Mononuclear cell (primary cell): Measurements from ENCODE around the gene MAP7. TPM values are rescaled to one million over a fixed set of nuclear protein-coding genes. Genes with fewer than 3 reads are reported as not detected.
"Not testable (repeated sequence)": the region's sequence is repeated elsewhere in the genome, so short reads cannot be mapped to it uniquely, and the experiment has no call there.

ENCODE experiments used
- H3K27me3 ChIP-seq: 2 replicates; pipeline ENCODE4 v1.6.0; 2011; ENCODE audit warnings: low read length, control low read depth; ENCODE audit not compliant: insufficient read depth
- H3K4me1 ChIP-seq: 2 replicates; pipeline ENCODE4 v1.5.1; 2011; ENCODE audit warnings: mild to moderate bottlenecking, low read length, control low read depth; ENCODE audit not compliant: insufficient read depth
- H3K4me3 ChIP-seq: 2 replicates; pipeline ENCODE4 v1.5.1; 2011; ENCODE audit warnings: mild to moderate bottlenecking, low read length, moderate library complexity
- H3K9me3 ChIP-seq: 2 replicates; pipeline ENCODE4 v1.5.1; 2011; ENCODE audit warnings: low read depth, mild to moderate bottlenecking, control low read depth, low read length
- total RNA-seq: library from RNA; depleted of rRNA; stranded (reverse); fragments of >200 nt; gene quantifications from one replicate; pipeline ENCODE4 v1.2.3, GENCODE V29; 2012

The MAP7 gene
- total RNA-seq, 1 donor, result 0.31 TPM

- Histone ChIP-seq H3K9me3 (no peaks in the 10 kb centered on the region), H3K27me3 (no peaks in the 10 kb centered on the region), H3K4me1 (no peaks in the 10 kb centered on the region)
Measured at GRCh38 chr6:136511397-136511796, 38.8 kb downstream of the MAP7 start.

GRCh38 chr6:136510782-136511181 is 39.4 kb downstream of the MAP7 start:
- Histone ChIP-seq H3K9me3 (no peaks in the 10 kb centered on the region), H3K4me3 (no peak overlapping the region), H3K4me1 (no peaks in the 10 kb centered on the region), H3K27me3 (no peaks in the 10 kb centered on the region)

More at GRCh38 chr6:136511397-136511796, 38.8 kb downstream of the MAP7 start:
- no peak overlapping the region for H3K4me3 ChIP-seq

DNA sequence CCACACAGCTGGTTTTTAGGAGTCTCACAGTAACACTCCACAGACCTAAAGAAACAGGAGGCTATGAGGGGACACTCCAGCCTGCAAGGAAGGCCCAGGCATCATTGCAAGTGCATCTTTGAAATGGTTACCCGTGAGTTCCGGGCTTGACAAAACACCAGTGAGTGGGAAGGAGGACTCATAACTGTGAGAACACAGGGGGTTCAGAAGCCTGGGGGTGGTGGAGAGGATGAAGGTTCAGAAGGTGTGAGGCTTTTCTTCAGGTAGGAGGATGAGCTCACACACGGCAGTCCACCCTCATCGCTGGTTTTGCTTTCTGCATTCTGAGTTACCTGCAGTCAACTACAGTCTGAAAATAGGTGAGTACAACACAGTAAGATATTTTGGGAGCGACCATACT is 39.9 kb downstream of the MAP7 start:
- H3K9me3 ChIP-seq, result no peaks in the 10 kb centered on the region
- no peaks in the 10 kb centered on the region for H3K27me3 ChIP-seq
- no peaks in the 10 kb centered on the region for H3K4me1 ChIP-seq
- no peak overlapping the region for H3K4me3 ChIP-seq

- no peaks in the 10 kb centered on the region for H3K27me3 ChIP-seq
- H3K9me3 ChIP-seq, result no peaks in the 10 kb centered on the region
- H3K4me3 ChIP-seq, result no peak overlapping the region
- H3K4me1 ChIP-seq, result no peaks in the 10 kb centered on the region
Measured at GRCh38 chr6:136508725-136509392, 41.4 kb downstream of the MAP7 start.

DNA sequence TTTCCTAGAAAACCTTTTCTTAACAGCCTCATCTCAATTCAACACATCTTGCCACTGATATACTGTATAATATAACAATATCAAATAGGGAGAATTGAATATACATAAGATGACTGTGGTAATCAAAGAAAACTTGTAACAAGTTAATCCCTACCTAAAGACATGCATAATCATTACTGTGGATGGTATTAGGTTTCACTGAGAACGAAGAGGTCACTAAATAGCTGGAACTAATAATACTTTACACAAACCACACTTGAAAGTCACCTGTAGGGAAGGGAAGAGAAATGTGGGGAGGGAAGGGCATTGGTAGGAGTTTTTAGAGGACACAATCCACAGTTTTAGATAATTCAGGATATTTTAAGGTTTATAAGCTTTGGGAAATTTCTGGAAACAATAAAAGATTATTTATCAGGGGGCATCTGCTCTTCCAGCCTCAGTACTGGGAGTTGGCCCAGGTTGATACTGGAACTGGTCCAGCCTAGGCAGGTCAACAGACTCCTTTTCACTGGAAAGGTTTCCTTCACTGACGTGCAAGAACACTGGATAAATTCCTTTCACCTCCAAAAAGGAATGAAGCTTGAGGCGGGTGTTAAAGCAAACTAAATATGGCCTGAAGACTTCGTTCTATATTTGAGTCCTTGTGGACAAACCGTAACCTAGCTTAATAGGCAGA is 44.0 kb downstream of the MAP7 start:
- H3K4me3 ChIP-seq, result no peak overlapping the region
- peaks cover 5% of the 10 kb centered on the region for H3K4me1 ChIP-seq
- no peaks in the 10 kb centered on the region for H3K27me3 ChIP-seq
- no peaks in the 10 kb centered on the region for H3K9me3 ChIP-seq

DNA sequence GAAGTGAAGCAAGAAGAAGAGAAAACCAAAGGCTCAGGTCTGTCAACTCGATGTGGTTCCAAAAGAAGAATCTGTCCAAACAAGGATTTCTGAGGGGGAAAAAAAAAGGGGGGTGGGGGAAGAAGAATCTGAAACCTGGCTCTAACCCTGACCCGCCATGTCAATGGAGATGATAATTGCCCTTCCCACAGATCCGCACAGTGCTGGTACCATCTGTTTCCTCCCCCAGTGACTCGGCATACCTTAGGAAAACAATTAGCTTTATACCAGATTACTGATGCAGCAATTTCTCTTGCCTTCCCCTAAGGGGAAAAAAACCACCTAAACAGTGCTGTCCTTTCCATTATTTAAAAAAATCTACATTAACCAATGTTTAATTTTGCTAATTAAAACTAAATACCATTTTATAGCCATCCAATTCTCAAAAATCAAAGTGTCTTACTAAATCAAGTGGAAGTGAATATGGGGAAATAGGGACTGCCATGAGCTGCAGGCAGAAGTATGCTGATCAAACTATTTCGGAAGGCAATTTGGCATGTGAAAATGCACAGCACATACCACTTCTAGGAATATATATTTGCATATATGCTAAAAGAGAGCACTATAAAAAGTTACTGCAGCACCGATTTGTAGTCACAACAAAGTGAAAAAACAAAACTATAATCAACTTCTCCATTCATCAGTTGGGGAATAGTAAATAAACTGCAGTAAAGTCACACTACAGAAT is 46.8 kb downstream of the MAP7 start:
- Histone ChIP-seq H3K4me1 (peaks cover 5% of the 10 kb centered on the region), H3K4me3 (no peak overlapping the region), H3K9me3 (no peaks in the 10 kb centered on the region), H3K27me3 (no peaks in the 10 kb centered on the region)

DNA sequence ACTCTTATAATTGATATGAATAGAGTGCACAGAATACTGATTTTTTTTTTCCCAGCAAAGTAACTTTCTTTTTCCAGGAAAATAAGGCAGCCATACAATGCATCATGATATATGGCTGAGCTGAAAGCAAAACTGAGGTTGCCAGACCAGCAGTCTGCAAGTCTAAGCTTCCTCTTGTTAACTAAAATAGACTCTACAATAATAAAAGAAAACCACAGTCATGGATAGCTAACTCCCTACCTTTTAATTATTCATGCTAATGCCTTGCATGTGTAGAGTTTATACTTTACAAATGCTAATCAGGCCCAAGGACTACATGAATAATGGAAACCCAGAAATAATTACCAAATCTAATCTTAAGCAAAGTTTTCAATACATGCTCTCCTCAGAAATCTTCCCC is 47.4 kb downstream of the MAP7 start:
- Histone ChIP-seq H3K4me1 (peaks cover 5% of the 10 kb centered on the region), H3K4me3 (no peak overlapping the region), H3K9me3 (no peaks in the 10 kb centered on the region), H3K27me3 (no peaks in the 10 kb centered on the region)

DNA sequence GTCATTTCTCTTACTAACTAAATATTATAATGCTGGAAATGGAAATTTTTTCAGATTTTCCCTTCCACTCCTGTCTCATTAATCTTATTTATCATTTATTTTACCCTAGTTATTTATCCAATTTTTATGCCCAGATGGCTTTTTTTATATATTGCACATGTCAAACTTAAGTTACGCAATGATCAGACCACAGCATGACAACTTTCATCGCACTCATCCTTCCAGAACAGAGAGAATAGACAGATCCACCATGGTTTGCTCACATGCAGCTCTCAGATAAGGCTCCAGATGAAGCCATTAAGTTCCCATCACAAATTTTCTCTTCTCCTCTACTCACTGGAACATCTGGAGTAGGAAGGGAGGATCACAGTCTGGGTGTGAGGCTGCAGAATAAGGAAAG is 48.7 kb downstream of the MAP7 start:
- peaks cover 5% of the 10 kb centered on the region for H3K4me1 ChIP-seq
- H3K27me3 ChIP-seq, result no peaks in the 10 kb centered on the region
- no peak overlapping the region for H3K4me3 ChIP-seq
- H3K9me3 ChIP-seq, result no peaks in the 10 kb centered on the region

GRCh38 chr6:136501096-136501495 is 49.1 kb downstream of the MAP7 start:
- Histone ChIP-seq H3K9me3 (no peaks in the 10 kb centered on the region), H3K27me3 (no peaks in the 10 kb centered on the region), H3K4me1 (peaks cover 5% of the 10 kb centered on the region), H3K4me3 (no peak overlapping the region)

GRCh38 chr6:136500414-136500813 is 49.8 kb downstream of the MAP7 start:
- Histone ChIP-seq H3K4me3 (no peak overlapping the region), H3K4me1 (peaks cover 5% of the 10 kb centered on the region), H3K9me3 (no peaks in the 10 kb centered on the region), H3K27me3 (no peaks in the 10 kb centered on the region)

DNA sequence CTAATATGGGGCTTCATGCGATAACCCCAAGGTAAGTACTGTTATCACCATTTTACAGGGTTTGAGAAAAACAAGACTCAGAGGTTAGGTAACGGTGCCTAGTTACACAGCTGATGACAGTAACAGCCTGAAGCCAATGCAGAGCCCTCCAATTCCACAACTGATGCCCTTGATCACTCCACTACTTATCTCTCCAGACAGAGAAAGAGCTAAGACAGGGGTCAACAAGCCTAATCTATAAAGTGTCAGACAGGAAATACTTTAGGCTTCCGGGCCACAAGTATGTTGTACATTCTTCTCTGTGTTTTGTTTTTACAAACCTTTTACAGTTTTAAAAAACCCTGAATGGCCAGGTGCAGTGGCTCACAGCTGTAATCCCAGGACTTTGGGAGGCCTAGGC is 50.9 kb downstream of the MAP7 start:
- no peak overlapping the region for H3K4me3 ChIP-seq
- H3K27me3 ChIP-seq, result no peaks in the 10 kb centered on the region
- H3K4me1 ChIP-seq, result peaks cover 5% of the 10 kb centered on the region
- H3K9me3 ChIP-seq, result no peaks in the 10 kb centered on the region

DNA sequence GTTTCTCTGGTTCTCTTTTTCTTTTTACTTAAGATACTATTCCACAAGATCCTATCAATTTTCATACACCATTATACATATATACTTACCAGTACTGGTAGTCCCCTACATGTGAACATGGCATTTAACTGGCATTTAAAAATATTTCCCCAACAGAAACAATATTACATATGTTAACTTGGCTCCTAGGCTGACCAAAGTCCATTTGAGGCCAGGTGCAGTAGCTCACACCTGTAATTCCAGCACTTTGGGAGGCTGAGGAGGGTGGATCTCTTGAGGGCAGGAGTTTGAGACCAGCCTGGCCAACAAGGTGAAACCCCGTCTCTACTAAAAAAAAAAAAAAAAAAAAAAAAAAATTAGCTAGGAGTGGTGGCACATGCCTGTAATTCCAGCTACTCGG is 53.8 kb downstream of the MAP7 start:
- H3K4me3 ChIP-seq, H3K9me3 ChIP-seq, H3K4me1 ChIP-seq, H3K27me3 ChIP-seq: not testable (repeated sequence)

- Histone ChIP-seq H3K27me3 (no peaks in the 10 kb centered on the region), H3K9me3 (no peaks in the 10 kb centered on the region), H3K4me3 (no peak overlapping the region), H3K4me1 (no peaks in the 10 kb centered on the region)
Measured at GRCh38 chr6:136494710-136495109, 55.5 kb downstream of the MAP7 start.

GRCh38 chr6:136494059-136494458 is 56.2 kb downstream of the MAP7 start:
- no peaks in the 10 kb centered on the region for H3K4me1 ChIP-seq
- no peak overlapping the region for H3K4me3 ChIP-seq
- no peaks in the 10 kb centered on the region for H3K9me3 ChIP-seq
- no peaks in the 10 kb centered on the region for H3K27me3 ChIP-seq

DNA sequence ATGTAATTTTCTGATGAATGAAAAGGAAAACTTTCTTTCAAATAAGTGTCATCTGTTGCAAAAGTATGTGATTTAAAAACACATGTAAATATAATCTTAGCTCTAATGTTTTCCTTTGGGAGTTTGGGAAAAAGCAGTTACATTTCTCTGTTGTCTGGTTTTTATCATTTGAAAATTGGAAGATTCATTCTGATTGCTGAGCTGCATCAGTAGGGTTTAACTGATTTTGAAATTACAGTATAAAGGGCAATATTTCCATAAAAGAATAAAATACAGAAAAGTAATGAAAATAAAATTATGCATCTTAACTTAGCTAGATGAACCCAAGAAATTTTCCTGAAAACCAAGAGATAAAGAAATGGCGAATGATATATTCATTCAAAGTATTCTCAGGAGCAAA is 57.8 kb downstream of the MAP7 start:
- Histone ChIP-seq H3K27me3 (no peaks in the 10 kb centered on the region), H3K4me3 (no peak overlapping the region), H3K4me1 (no peaks in the 10 kb centered on the region), H3K9me3 (no peaks in the 10 kb centered on the region)
